C4-2B (cell line): ENCODE data around the gene DNAH9.

ENCODE experiments used
- ZFX ChIP-seq: fragments of 450-650 bp; IDR thresholded peaks from 2 replicates; pipeline ENCODE4 v1.6.1; 2017
- TF ChIP-seq, protein P1 (sequence below): fragments of 450-650 bp; conservative IDR thresholded peaks from 2 replicates; pipeline ENCODE4 v1.5.1; 2017; ENCODE audit warnings: mild to moderate bottlenecking

DNA sequence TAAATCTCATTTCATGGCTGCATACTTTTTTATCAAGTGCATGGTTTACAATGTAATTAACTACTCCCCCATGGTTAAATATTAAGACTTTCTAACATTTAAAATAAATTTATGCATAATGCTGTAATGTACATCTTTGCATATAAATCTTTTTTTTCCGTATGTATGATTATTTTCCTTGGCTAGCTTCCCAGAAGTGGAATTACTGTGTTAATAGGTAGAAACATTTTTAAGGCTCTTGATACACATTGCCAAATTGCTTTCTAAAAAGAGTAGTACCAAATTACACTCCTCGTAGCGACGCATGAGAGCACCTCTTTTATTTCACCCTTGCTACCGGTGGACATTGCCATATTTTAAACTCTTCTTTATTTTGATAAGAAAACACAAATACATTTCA lies 141.1 kb downstream of the DNAH9 start:
- TF ChIP-seq, protein P1, sequence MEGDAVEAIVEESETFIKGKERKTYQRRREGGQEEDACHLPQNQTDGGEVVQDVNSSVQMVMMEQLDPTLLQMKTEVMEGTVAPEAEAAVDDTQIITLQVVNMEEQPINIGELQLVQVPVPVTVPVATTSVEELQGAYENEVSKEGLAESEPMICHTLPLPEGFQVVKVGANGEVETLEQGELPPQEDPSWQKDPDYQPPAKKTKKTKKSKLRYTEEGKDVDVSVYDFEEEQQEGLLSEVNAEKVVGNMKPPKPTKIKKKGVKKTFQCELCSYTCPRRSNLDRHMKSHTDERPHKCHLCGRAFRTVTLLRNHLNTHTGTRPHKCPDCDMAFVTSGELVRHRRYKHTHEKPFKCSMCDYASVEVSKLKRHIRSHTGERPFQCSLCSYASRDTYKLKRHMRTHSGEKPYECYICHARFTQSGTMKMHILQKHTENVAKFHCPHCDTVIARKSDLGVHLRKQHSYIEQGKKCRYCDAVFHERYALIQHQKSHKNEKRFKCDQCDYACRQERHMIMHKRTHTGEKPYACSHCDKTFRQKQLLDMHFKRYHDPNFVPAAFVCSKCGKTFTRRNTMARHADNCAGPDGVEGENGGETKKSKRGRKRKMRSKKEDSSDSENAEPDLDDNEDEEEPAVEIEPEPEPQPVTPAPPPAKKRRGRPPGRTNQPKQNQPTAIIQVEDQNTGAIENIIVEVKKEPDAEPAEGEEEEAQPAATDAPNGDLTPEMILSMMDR = no peak
- no peak for TF ChIP-seq ZFX
